ENCODE data around the gene SLC16A5.

The SLC16A5 gene

DNA sequence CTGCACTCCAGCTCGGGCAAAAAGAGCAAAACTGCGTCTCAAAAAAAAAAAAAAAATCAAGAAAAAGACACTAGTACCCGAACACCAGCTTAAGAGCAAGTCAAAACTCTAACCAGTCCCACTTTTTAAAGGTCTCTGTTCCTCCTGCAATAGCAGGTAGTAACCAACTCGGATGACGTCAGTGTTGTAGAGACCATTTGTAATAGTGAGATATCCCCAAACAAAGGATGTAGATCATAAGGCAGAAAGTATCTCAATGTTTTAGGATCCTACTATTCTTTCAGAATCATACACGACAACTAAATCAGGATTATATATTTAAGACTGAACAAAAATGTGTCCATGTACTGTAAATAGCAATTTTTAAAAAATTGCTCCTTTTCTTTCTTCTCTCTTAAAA lies 64.2 kb downstream of the SLC16A5 start:
- TF ChIP-seq POLR2AphosphoS5 (IDR thresholded peaks at IDR 0.05; ENCODE audit: low read depth, low read length) (no peak), SIN3A (IDR thresholded peaks at IDR 0.05; ENCODE audit: borderline replicate concordance, insufficient read depth, low read length) (no peak), TAF1 (IDR thresholded peaks at IDR 0.05; ENCODE audit: borderline replicate concordance, insufficient read depth, low read length) (no peak), FOXP2 (optimal IDR thresholded peaks at IDR 0.05; ENCODE audit: borderline replicate concordance, extremely low read depth, extremely low read length, insufficient read depth) (no peak)
- TF ChIP-seq, protein P1, sequence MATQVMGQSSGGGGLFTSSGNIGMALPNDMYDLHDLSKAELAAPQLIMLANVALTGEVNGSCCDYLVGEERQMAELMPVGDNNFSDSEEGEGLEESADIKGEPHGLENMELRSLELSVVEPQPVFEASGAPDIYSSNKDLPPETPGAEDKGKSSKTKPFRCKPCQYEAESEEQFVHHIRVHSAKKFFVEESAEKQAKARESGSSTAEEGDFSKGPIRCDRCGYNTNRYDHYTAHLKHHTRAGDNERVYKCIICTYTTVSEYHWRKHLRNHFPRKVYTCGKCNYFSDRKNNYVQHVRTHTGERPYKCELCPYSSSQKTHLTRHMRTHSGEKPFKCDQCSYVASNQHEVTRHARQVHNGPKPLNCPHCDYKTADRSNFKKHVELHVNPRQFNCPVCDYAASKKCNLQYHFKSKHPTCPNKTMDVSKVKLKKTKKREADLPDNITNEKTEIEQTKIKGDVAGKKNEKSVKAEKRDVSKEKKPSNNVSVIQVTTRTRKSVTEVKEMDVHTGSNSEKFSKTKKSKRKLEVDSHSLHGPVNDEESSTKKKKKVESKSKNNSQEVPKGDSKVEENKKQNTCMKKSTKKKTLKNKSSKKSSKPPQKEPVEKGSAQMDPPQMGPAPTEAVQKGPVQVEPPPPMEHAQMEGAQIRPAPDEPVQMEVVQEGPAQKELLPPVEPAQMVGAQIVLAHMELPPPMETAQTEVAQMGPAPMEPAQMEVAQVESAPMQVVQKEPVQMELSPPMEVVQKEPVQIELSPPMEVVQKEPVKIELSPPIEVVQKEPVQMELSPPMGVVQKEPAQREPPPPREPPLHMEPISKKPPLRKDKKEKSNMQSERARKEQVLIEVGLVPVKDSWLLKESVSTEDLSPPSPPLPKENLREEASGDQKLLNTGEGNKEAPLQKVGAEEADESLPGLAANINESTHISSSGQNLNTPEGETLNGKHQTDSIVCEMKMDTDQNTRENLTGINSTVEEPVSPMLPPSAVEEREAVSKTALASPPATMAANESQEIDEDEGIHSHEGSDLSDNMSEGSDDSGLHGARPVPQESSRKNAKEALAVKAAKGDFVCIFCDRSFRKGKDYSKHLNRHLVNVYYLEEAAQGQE (IDR thresholded peaks at IDR 0.05; ENCODE audit: insufficient read depth in 1 of 2, low read depth in 2 of 2, low read length in 2 of 2), result no peak

DNA sequence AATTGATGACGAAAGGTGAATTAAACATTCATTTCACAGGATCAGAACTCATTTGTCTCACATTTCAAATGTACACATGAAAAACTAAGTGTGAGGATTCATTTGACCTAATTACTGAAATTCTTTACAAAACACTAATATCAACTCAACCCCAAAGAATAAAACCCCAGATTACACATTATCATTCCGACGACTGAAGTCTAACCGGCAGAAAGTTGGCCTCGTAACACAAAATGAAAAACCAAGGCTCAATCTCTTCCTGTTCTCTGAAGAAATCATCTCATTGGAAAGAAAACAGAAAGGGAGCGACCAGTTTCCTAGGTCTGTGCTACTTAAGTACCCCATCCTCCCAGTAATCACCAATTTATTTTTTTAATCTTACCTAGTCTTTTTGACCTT lies 64.8 kb downstream of the SLC16A5 start:
- TF ChIP-seq FOXP2 (optimal IDR thresholded peaks at IDR 0.05; ENCODE audit: borderline replicate concordance, extremely low read depth, extremely low read length, insufficient read depth) (no peak), POLR2AphosphoS5 (IDR thresholded peaks at IDR 0.05; ENCODE audit: low read depth, low read length) (0 out of 2 replicates have a peak, but pooled peaks have one; percentile 2)

DNA sequence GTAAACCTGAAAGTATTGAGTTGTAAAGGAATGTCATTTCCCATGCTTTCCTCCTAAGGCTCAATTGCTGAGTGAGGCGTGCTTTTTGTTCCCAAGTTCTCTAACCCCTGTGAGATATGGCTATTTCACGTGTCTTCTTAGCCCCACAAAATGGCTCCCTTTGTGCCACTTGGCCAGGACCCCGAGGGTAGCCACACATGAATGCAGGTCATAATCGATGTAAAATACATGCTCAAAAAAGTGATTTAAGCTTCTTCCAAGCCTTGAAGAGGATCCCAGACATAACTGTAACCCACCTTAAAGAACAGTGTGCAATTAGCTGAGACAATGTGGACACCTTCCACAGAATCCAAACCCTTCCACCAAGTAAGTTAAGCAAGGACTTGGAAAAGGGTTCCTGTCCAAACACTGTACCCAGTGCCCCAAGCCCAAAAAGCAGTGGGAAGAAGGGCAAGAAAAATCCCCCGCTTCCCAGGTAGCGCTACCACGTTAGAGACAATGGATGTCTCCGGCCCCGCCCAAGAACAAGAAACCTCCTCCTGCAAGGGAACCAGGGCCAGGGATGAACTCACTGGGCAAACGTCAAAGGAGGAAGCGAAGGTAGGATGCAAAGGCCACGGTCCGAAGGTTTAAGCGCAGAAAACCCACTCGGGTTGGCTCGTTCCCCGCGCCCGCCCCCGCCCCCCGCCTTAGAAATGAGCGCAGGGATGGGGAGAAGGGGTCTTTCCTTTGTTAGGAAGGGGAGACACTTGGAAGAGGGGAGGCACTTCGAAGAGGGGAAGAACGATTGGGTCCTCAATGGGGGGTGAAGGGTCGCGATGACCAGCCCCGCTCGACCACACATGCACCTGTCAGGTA lies 65.4 kb downstream of the SLC16A5 start:
- TF ChIP-seq SIN3A (IDR thresholded peaks at IDR 0.05; ENCODE audit: borderline replicate concordance, insufficient read depth, low read length) (no peak), POLR2AphosphoS5 (IDR thresholded peaks at IDR 0.05; ENCODE audit: low read depth, low read length) (0 out of 2 replicates have a peak, but pooled peaks have one; percentile 9)

DNA sequence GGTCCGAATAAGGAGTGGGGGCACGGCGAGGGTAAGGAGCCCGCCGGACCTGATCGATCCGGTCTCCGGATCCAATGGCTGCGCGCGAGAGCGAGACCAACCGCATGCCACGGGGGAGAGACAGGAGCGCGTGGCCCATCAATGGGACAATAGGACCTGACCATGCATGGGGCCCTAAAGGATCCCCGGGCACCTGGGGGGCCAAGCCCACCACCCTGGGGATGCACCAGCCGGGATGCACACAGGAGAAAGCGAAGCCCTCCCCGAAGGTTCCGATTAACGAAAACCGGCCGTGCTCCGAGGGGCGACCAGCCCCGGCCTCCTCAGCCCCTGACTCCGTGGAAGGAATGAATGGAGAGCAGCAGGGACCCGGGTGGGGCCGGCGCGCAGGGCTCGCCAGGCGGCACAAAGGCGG lies 66.0 kb downstream of the SLC16A5 start:
- TF ChIP-seq, protein P1 (IDR thresholded peaks at IDR 0.05; ENCODE audit: insufficient read depth in 1 of 2, low read depth in 2 of 2, low read length in 2 of 2), result no peak
- no peak for TF ChIP-seq FOXP2 (optimal IDR thresholded peaks at IDR 0.05; ENCODE audit: borderline replicate concordance, extremely low read depth, extremely low read length, insufficient read depth)
- no peak for TF ChIP-seq SIN3A (IDR thresholded peaks at IDR 0.05; ENCODE audit: borderline replicate concordance, insufficient read depth, low read length)
- TF ChIP-seq TAF1 (IDR thresholded peaks at IDR 0.05; ENCODE audit: borderline replicate concordance, insufficient read depth, low read length), result no peak
- TF ChIP-seq POLR2AphosphoS5 (IDR thresholded peaks at IDR 0.05; ENCODE audit: low read depth, low read length), result no peak

DNA sequence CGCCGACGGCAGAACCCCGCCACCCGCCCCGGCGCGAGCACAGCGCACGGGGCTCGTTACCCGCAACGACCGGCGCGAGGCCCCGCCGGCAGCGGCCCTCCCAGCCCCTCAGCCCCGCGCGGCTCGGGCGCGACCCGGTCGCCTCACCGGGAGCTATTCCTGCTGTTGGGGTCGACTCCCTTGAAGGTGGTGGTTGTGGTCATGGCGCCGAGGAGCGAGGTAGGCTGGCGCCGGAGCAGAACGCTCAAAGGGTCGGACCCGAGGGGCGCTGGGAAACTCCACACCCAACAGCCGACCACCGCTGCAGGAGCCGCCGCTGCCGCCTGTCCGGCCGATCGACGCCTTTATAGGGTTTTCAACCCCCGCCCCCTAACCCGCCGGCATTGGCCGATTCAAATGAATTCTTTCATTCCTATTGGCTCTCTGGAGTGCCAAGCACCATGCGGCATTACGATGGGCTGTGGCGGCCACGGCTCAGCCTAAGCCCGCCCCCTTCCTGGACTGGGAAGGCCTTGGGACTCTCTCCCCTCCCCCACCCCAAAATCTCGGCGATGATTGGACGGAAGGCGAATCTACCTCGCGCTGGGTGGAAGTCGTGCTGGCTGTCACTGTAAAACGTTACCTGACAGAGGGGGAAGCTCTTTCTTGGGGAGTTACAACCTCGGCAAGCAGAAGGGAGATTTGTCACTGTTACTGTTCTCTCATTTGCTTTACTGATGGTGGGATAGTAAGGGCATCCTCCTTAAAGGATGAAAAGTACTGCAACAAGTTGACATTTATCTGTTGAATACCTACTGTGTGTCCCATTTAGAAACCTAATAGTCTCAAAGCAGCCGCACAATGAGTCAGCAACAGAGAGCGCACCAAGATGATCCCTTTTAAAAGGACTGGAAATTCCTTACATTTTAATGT lies 66.7 kb downstream of the SLC16A5 start, which contains the start of gene JPT1:
Gene JPT1, minus strand, starts transcription at position 318 of the 912 bp plus-strand sequence. Its CDS starts 115 bp downstream, at position 203.
- TF ChIP-seq TAF1 (IDR thresholded peaks at IDR 0.05; ENCODE audit: borderline replicate concordance, insufficient read depth, low read length), result peak; percentile 90
- TF ChIP-seq SIN3A (IDR thresholded peaks at IDR 0.05; ENCODE audit: borderline replicate concordance, insufficient read depth, low read length), result no peak; the same call in 1 of the 2 replicates
- TF ChIP-seq, protein P1 (IDR thresholded peaks at IDR 0.05; ENCODE audit: insufficient read depth in 1 of 2, low read depth in 2 of 2, low read length in 2 of 2), result no peak
- peak; percentile 100 for TF ChIP-seq POLR2AphosphoS5 (IDR thresholded peaks at IDR 0.05; ENCODE audit: low read depth, low read length)
- TF ChIP-seq FOXP2 (optimal IDR thresholded peaks at IDR 0.05; ENCODE audit: borderline replicate concordance, extremely low read depth, extremely low read length, insufficient read depth), result peak; percentile 48
